IPS-NIHi11 (cell line): ENCODE results near the gene ALK.

Experiments used
- DNase-seq: peaks from one replicate; pipeline ENCODE4 v3.0.0; 2012; ENCODE audit warnings: mixed read lengths, low spot score

Gene ALK

GRCh38 chr2:29360016-29360784, 561.2 kb downstream of the ALK start:
- DNase-seq, result no peak

- no peak for DNase-seq
Measured at GRCh38 chr2:29353403-29353991, 567.9 kb downstream of the ALK start.

DNA sequence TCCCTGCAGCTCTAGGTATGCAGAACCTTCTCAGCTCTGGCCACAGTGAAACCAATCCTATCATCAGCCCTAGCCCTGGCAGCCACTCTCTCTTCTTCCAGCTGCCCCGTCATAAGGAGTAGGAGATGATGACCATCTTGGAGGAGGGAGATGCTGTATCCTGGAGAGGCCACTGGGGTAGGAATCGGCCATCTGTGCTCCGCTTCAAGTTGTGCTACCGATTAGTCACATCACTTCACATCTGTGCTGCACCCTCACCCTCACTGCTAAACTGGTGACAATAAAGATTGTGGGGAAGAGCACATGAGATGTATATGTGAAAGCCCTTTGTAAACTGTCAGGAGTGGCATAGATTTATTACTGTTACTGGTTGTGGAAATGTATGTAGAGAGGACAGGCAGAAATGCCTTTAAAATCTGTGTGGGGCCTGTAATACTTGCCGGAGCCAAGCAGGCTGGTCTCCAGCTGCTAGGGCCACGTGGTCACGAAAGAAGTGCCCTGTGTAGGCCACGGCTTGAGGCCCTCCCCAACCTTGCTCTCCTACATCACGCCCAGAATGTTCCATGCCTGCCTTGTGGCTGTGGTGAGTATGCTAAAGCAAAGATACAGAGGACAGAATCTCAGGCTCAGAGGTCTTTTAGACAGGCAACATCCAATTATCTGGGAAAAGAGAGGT, 569.3 kb downstream of the ALK start:
- DNase-seq, result no peak

DNA sequence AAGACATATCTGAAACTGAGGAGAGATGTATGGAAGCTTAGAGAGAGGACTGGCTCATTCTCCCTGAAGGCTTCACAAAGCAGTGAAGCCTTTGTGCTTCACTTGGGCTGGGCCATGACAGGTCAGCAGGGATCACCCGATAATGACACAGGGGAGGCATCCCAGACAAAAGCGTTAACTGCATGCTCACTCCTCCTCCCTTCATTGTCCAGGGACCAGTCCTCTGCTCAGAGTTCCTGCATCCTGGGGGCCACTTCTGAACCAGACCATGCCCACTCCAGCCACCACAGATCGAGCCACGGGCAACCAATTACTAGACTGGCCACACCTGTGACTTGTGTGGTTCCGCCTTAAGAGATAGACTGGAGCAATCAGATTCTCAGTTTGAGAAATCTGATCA, 570.1 kb downstream of the ALK start:
- DNase-seq, result no peak

DNA sequence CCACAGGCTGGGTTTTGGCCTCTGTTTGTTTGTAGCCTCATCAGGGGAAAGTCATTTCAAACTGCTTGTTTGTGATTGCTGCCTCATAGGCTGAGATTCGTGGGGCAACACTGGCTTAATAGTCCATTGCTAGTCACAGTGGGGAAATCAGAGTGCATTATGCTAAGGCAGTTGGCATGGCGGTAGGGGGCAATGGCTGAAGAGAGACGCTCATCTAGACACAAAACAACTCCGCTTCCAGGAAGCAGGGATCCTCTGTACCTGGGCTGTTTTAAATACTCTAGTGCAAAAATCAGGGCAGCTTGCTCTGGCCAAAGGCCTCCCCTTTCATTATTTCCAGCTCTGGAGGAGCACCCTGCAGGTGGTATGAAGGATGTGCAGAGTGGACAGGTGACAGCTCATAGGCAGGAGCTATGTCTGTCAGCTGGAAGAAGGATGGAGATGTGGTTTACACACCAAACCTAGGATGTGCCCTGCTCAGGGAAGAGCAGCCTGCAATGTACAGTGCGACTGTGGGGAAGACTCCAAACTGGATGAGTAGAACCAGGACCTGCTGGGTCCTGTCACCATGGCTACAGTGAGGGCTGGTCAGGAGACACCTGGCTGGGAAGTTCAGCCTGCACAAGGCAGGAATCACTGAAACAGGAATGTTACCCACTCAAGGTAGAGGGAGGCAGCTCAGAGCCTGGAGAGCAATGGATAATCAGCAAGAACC, 571.9 kb downstream of the ALK start:
- no peak for DNase-seq

DNA sequence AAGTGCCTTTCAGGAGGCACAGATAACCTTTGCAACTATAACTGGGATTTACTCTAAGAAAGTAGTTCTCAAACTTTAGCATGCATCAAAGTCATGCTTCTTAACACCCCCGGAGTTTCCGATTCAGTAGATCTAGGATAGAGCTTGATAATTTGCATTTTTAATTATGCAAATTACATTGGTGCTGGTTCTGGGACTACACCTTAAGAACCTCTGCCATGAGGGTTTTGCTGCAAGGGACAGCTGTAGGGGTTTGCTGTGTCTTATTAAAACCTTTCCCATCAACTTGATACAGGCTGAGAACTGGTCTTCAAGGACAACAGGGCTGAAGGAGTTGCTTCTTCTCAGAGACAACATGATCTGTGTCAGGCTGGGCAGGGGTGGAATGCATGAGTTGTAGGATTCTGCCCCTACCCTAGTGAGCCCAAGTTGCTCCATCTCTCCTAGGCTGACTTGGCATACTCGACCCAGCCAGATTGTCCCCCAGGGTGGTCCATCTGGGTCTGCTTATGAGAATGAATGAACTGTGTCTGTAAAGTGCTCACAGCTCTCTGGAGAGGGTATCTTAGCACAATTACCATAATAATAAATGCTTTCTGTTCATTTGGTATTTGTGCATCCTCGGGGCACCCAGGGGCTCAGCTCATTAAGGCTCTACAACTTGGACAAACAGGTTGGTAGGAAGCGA, 573.5 kb downstream of the ALK start:
- no peak for DNase-seq

DNA sequence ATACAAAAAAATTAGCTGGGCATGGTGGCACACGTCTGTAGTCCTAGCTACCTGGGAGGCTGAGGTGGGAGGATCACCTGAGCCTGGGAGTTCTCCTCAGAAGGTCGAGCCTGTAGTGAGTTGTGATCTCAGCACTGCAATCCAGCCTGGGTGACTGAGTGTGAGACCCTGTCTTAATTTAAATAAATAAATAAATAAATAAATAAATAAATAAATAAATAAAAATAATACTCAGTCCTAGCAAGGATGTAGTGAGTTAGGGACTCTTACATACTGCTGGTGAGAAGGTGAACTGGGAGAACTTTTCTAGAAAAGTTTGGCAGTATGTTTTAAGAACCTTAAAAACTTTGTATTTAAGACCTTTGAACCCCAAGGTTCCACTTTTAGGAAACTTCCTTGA, 576.1 kb downstream of the ALK start:
- no peak for DNase-seq

- DNase-seq, result no peak
Measured at GRCh38 chr2:29343830-29344229, 577.6 kb downstream of the ALK start.

DNA sequence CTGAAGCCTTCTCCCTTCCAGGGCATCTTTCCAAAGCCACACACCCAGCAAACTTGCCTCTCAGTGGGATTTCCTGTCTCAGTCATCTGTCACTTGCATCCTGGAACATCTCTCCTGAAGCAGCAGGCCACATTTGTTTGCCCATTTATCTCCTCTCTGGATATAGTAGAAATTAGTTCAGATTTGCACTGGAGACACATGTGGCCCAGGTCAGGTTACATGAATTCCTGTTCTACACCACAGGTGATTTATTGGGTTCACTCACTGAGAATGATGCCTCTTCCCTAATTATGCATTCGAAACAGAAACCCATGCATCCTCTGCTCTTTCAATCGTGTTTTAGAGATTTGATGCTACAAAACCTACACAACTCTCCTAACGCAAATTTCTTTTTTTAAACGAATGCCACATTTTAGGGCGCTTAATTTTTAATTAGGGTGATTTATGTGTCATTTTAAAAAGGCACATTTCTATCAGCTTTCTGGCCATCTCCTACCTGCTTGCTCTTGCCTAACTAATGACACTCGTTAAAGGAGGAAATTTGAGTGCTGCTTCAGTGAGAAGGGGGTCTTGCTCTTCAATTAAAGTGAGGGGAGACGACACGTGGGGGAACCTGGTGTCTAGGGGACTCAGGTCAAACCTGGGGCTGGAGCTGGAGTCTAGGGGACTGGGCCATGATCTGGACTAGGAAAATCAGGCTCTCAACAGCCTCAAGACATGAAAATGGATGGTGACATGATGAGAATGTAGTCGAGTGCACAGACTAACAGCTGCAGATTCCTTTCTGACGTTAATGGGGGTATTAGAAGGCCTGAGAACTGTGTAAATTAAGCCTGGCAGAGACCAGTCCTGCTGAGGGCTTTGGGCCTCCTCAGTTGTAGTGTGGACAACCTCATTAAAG, 584.8 kb downstream of the ALK start:
- DNase-seq, result no peak

DNA sequence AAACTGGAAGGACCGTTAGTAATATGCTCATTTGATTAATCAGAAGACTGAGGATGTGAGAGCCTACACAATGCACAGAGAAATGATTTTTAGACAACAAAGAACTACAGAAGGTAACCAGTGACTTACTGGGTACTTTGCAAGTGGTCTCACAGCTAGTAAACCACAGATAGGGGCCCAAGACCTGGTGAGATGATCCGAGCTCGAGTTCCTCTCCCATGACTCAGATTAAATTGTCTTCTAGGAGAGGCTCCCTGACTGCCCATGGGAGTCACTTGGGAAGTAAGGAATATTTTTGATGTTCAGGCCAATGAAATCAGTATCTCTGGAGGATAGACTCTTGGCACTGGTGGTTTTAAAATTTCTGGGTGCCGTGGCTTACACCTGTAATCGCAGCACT, 586.0 kb downstream of the ALK start:
- DNase-seq, result no peak

- no peak for DNase-seq
Measured at GRCh38 chr2:29334706-29335105, 586.7 kb downstream of the ALK start.

GRCh38 chr2:29332540-29332939, 588.8 kb downstream of the ALK start:
- no peak for DNase-seq

DNA sequence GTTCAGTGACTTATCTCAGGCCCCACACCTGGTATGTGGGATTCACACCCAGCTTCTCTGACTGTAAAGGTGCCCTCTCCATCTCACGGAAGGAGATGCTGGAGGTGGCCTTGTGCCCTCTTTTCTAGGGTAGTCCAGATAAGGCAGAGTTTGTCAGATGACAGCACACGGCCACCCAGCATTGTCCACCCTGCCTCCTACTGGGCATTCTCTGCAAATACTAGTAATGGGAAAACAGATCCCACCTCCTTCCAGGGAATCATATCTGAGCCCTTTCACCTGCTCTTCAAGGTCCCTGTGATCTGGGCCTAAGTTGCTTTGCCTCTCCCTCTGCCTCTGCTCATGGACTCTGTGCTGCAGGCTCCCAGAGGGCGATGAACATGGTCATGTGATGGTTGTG, 591.5 kb downstream of the ALK start:
- DNase-seq, result peak; percentile 44

GRCh38 chr2:29326926-29327325, 594.5 kb downstream of the ALK start:
- DNase-seq, result no peak

GRCh38 chr2:29325544-29325943, 595.8 kb downstream of the ALK start:
- DNase-seq, result no peak

GRCh38 chr2:29323961-29324360, 597.4 kb downstream of the ALK start:
- no peak for DNase-seq

GRCh38 chr2:29323301-29323700, 598.1 kb downstream of the ALK start:
- no peak for DNase-seq

- DNase-seq, result no peak
Measured at GRCh38 chr2:29322011-29322410, 599.4 kb downstream of the ALK start.

DNA sequence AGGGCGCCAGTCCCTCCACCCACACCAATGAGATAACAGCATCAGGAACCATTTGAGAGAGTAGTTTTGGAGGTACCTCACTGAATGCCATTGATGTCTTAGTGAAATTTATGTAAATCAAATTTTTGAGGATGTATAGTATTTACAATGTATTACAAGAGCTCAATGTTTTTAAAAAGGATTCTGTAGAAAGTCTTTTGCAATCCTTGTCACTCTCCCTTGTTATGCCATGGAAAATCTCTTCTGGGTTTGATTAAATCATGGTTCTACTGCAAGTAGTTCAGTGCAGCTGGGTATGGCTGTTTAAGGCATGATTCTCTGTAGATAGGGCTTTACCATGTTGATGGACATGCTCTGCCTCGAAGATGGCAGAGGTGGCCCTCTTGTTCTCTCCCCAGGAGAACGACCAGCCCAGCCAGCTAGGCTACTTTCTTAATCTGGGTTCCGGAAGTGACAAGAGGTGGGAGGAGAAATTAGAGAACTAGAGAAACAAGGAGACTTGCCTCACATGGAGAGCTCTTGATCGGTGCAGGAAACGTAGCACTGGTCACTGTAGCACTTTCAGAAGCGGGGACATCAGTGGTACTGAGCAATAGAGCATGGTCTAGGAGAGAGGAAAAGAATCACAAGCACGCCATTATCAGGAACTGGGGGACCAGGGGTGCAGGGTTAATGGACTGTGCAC, 603.4 kb downstream of the ALK start:
- DNase-seq, result no peak

GRCh38 chr2:29317077-29317517, 604.3 kb downstream of the ALK start:
- DNase-seq, result no peak
